ENCODE data around the gene TPM2.

Gene TPM2

GRCh38 chr9:35682520-35683315 is 7.0 kb downstream of the TPM2 start:
- peak overlapping the region in 1 of 2 donors; percentile 19 for H3K4me3 ChIP-seq (ENCODE audit: low read depth in 1 of 2, low read length in 2 of 2)
- no peaks in the 10 kb centered on the region for H3K9me3 ChIP-seq (ENCODE audit: low read length)
- peak overlapping the region; percentile 67 for H3K27ac ChIP-seq (ENCODE audit: low read depth, low read length)
- H3K36me3 ChIP-seq (ENCODE audit: insufficient read depth, low read length), result peaks cover 62% of the 10 kb centered on the region
- no peak overlapping the region for H3K9ac ChIP-seq (ENCODE audit: low read length)
- peaks cover 47% of the 10 kb centered on the region for H3K4me1 ChIP-seq (ENCODE audit: insufficient read depth, low read length)
- H3K27me3 ChIP-seq (ENCODE audit: control insufficient read depth in 1 of 2, insufficient read depth in 2 of 2, low read length in 2 of 2), result no peaks in the 10 kb centered on the region

GRCh38 chr9:35682051-35682450 is 7.7 kb downstream of the TPM2 start:
- Histone ChIP-seq H3K36me3 (ENCODE audit: insufficient read depth, low read length) (peaks cover 56% of the 10 kb centered on the region), H3K9ac (ENCODE audit: low read length) (no peak overlapping the region), H3K9me3 (ENCODE audit: low read length) (no peaks in the 10 kb centered on the region), H3K27me3 (ENCODE audit: control insufficient read depth in 1 of 2, insufficient read depth in 2 of 2, low read length in 2 of 2) (no peaks in the 10 kb centered on the region), H3K4me3 (ENCODE audit: low read depth in 1 of 2, low read length in 2 of 2) (no peak overlapping the region), H3K4me1 (ENCODE audit: insufficient read depth, low read length) (peaks cover 47% of the 10 kb centered on the region), H3K27ac (ENCODE audit: low read depth, low read length) (peak overlapping the region; percentile 67)

- peak overlapping the region; percentile 63 for H3K27ac ChIP-seq (ENCODE audit: low read depth, low read length)
- peaks cover 50% of the 10 kb centered on the region for H3K36me3 ChIP-seq (ENCODE audit: insufficient read depth, low read length)
- H3K9ac ChIP-seq (ENCODE audit: low read length), result no peak overlapping the region
Measured at GRCh38 chr9:35681341-35682002, 8.3 kb downstream of the TPM2 start.

GRCh38 chr9:35680331-35681105 is 9.2 kb downstream of the TPM2 start:
- Histone ChIP-seq H3K4me3 (ENCODE audit: low read depth in 1 of 2, low read length in 2 of 2) (no peak overlapping the region), H3K36me3 (ENCODE audit: insufficient read depth, low read length) (peaks cover 40% of the 10 kb centered on the region), H3K9me3 (ENCODE audit: low read length) (no peaks in the 10 kb centered on the region), H3K9ac (ENCODE audit: low read length) (no peak overlapping the region), H3K27me3 (ENCODE audit: control insufficient read depth in 1 of 2, insufficient read depth in 2 of 2, low read length in 2 of 2) (no peaks in the 10 kb centered on the region), H3K4me1 (ENCODE audit: insufficient read depth, low read length) (peaks cover 53% of the 10 kb centered on the region), H3K27ac (ENCODE audit: low read depth, low read length) (peak overlapping the region; percentile 63)

More at GRCh38 chr9:35681341-35682002, 8.3 kb downstream of the TPM2 start:
- no peaks in the 10 kb centered on the region for H3K27me3 ChIP-seq (ENCODE audit: control insufficient read depth in 1 of 2, insufficient read depth in 2 of 2, low read length in 2 of 2)
- H3K4me1 ChIP-seq (ENCODE audit: insufficient read depth, low read length), result peaks cover 49% of the 10 kb centered on the region
- H3K9me3 ChIP-seq (ENCODE audit: low read length), result no peaks in the 10 kb centered on the region
- no peak overlapping the region for H3K4me3 ChIP-seq (ENCODE audit: low read depth in 1 of 2, low read length in 2 of 2)

- H3K4me1 ChIP-seq (ENCODE audit: insufficient read depth, low read length), result peaks cover 47% of the 10 kb centered on the region
- H3K36me3 ChIP-seq (ENCODE audit: insufficient read depth, low read length), result peaks cover 34% of the 10 kb centered on the region
- no peak overlapping the region for H3K27ac ChIP-seq (ENCODE audit: low read depth, low read length)
- H3K27me3 ChIP-seq (ENCODE audit: control insufficient read depth in 1 of 2, insufficient read depth in 2 of 2, low read length in 2 of 2), result no peaks in the 10 kb centered on the region
- H3K4me3 ChIP-seq (ENCODE audit: low read depth in 1 of 2, low read length in 2 of 2), result no peak overlapping the region
- H3K9ac ChIP-seq (ENCODE audit: low read length), result no peak overlapping the region
- no peaks in the 10 kb centered on the region for H3K9me3 ChIP-seq (ENCODE audit: low read length)
Measured at GRCh38 chr9:35679766-35680330, 9.9 kb downstream of the TPM2 start.

GRCh38 chr9:35679091-35679490 is 10.6 kb downstream of the TPM2 start:
- no peak overlapping the region for H3K27ac ChIP-seq (ENCODE audit: low read depth, low read length)
- no peaks in the 10 kb centered on the region for H3K27me3 ChIP-seq (ENCODE audit: control insufficient read depth in 1 of 2, insufficient read depth in 2 of 2, low read length in 2 of 2)
- H3K36me3 ChIP-seq (ENCODE audit: insufficient read depth, low read length), result peaks cover 26% of the 10 kb centered on the region
- H3K9me3 ChIP-seq (ENCODE audit: low read length), result no peaks in the 10 kb centered on the region
- no peak overlapping the region for H3K4me3 ChIP-seq (ENCODE audit: low read depth in 1 of 2, low read length in 2 of 2)
- peaks cover 43% of the 10 kb centered on the region for H3K4me1 ChIP-seq (ENCODE audit: insufficient read depth, low read length)
- H3K9ac ChIP-seq (ENCODE audit: low read length), result no peak overlapping the region

GRCh38 chr9:35675732-35676392 is 13.9 kb downstream of the TPM2 start:
- no peaks in the 10 kb centered on the region for H3K36me3 ChIP-seq (ENCODE audit: insufficient read depth, low read length)
- no peaks in the 10 kb centered on the region for H3K9me3 ChIP-seq (ENCODE audit: low read length)
- H3K27ac ChIP-seq (ENCODE audit: low read depth, low read length), result no peak overlapping the region
- H3K27me3 ChIP-seq (ENCODE audit: control insufficient read depth in 1 of 2, insufficient read depth in 2 of 2, low read length in 2 of 2), result no peaks in the 10 kb centered on the region
- H3K4me3 ChIP-seq (ENCODE audit: low read depth in 1 of 2, low read length in 2 of 2), result peak overlapping the region; percentile 28 to 53
- peaks cover 33% of the 10 kb centered on the region for H3K4me1 ChIP-seq (ENCODE audit: insufficient read depth, low read length)
- H3K9ac ChIP-seq (ENCODE audit: low read length), result no peak overlapping the region

GRCh38 chr9:35675204-35675603 is 14.5 kb downstream of the TPM2 start:
- Histone ChIP-seq H3K9ac (ENCODE audit: low read length) (no peak overlapping the region), H3K36me3 (ENCODE audit: insufficient read depth, low read length) (no peaks in the 10 kb centered on the region), H3K9me3 (ENCODE audit: low read length) (no peaks in the 10 kb centered on the region), H3K4me3 (ENCODE audit: low read depth in 1 of 2, low read length in 2 of 2) (peak overlapping the region in 1 of 2 donors; percentile 53), H3K27ac (ENCODE audit: low read depth, low read length) (no peak overlapping the region), H3K4me1 (ENCODE audit: insufficient read depth, low read length) (peaks cover 26% of the 10 kb centered on the region), H3K27me3 (ENCODE audit: control insufficient read depth in 1 of 2, insufficient read depth in 2 of 2, low read length in 2 of 2) (no peaks in the 10 kb centered on the region)

GRCh38 chr9:35674025-35674361 is 15.7 kb downstream of the TPM2 start:
- Histone ChIP-seq H3K27ac (ENCODE audit: low read depth, low read length) (no peak overlapping the region), H3K27me3 (ENCODE audit: control insufficient read depth in 1 of 2, insufficient read depth in 2 of 2, low read length in 2 of 2) (no peaks in the 10 kb centered on the region), H3K4me3 (ENCODE audit: low read depth in 1 of 2, low read length in 2 of 2) (no peak overlapping the region), H3K36me3 (ENCODE audit: insufficient read depth, low read length) (no peaks in the 10 kb centered on the region), H3K4me1 (ENCODE audit: insufficient read depth, low read length) (peaks cover 24% of the 10 kb centered on the region), H3K9me3 (ENCODE audit: low read length) (no peaks in the 10 kb centered on the region), H3K9ac (ENCODE audit: low read length) (no peak overlapping the region)

GRCh38 chr9:35673132-35674024 is 16.3 kb downstream of the TPM2 start, which contains the start of gene CA9:
Gene CA9 (plus strand): TSS chr9:35673928. CDS start chr9:35673960, 32 bp downstream.
- no peaks in the 10 kb centered on the region for H3K27me3 ChIP-seq (ENCODE audit: control insufficient read depth in 1 of 2, insufficient read depth in 2 of 2, low read length in 2 of 2)
- peak within 1 kb of the TSS; percentile 14 for H3K27ac ChIP-seq (ENCODE audit: low read depth, low read length)
- peaks cover 24% of the 10 kb centered on the region for H3K4me1 ChIP-seq (ENCODE audit: insufficient read depth, low read length)
- no peaks in the 10 kb centered on the region for H3K36me3 ChIP-seq (ENCODE audit: insufficient read depth, low read length)
- H3K9me3 ChIP-seq (ENCODE audit: low read length), result no peaks in the 10 kb centered on the region
- H3K4me3 ChIP-seq (ENCODE audit: low read depth in 1 of 2, low read length in 2 of 2), result no peak within 1 kb of the TSS
- H3K9ac ChIP-seq (ENCODE audit: low read length), result no peak within 1 kb of the TSS
